ENCODE measurements around the gene ELP5.

ELP5 gene

DNA sequence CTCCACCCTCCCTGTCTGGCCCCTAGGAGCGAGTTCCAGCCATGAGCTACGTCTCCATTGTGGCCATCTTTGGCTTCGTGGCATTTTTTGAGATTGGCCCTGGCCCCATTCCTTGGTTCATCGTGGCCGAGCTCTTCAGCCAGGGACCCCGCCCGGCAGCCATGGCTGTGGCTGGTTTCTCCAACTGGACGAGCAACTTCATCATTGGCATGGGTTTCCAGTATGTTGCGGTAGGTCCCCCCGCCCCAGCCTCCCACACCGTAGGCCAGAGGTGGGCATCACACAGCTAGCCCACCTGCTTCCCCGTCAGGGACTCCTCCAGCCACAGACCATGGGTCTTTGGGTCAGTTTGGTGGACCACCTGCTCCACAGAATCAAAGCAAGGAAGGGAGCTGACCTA is 33.7 kb downstream of the ELP5 start:
- Histone ChIP-seq H3K79me2 (ENCODE audit: insufficient read depth, low read length) (no peaks in the 10 kb centered on the region), H3K9me2 (replicated peaks; ENCODE audit: low read depth, low read length) (no peaks in the 10 kb centered on the region), H3K4me2 (ENCODE audit: low read depth, low read length, poor library complexity, severe bottlenecking) (no peak overlapping the region), H3K9me3 (ENCODE audit: insufficient read depth, low read depth, low read length) (no peaks in the 10 kb centered on the region), H3K36me3 (ENCODE audit: insufficient read depth, low read length) (no peaks in the 10 kb centered on the region), H3K9ac (ENCODE audit: low read depth, low read length, poor library complexity, severe bottlenecking) (no peak overlapping the region), H3F3A (ENCODE audit: low read depth) (0 out of 2 replicates have a peak, but pooled peaks cover 3% of the 10 kb centered on the region), H4K20me1 (ENCODE audit: insufficient read depth, low read length, poor library complexity, severe bottlenecking) (no peaks in the 10 kb centered on the region), H3K4me1 (ENCODE audit: insufficient read depth, low read length, poor library complexity, severe bottlenecking) (peaks cover 13% of the 10 kb centered on the region), H3K27me3 (ENCODE audit: insufficient read depth, low read length, poor library complexity, severe bottlenecking) (no peaks in the 10 kb centered on the region), H2AFZ (ENCODE audit: low read length) (no peak overlapping the region), H3K4me3 (ENCODE audit: low read length, poor library complexity, severe bottlenecking) (no peak overlapping the region)
- TF ChIP-seq EZH2phosphoT487 (IDR thresholded peaks at IDR 0.05; ENCODE audit: borderline replicate concordance) (no peak), CTCF (conservative IDR thresholded peaks at IDR 0.05; ENCODE audit: low read length) (no peak)

GRCh38 chr17:7289256-7290032 is 37.4 kb downstream of the ELP5 start:
- H4K20me1 ChIP-seq (ENCODE audit: insufficient read depth, low read length, poor library complexity, severe bottlenecking) = no peaks in the 10 kb centered on the region
- H3K4me1 ChIP-seq (ENCODE audit: insufficient read depth, low read length, poor library complexity, severe bottlenecking) = no peaks in the 10 kb centered on the region
- H3K79me2 ChIP-seq (ENCODE audit: insufficient read depth, low read length) = no peaks in the 10 kb centered on the region
- TF ChIP-seq CTCF (conservative IDR thresholded peaks at IDR 0.05; ENCODE audit: low read length) (no peak), EZH2phosphoT487 (IDR thresholded peaks at IDR 0.05; ENCODE audit: borderline replicate concordance) (no peak)
- H3F3A ChIP-seq (ENCODE audit: low read depth) = no peaks in the 10 kb centered on the region
- H3K4me3 ChIP-seq (ENCODE audit: low read length, poor library complexity, severe bottlenecking) = no peak overlapping the region
- no peaks in the 10 kb centered on the region for H3K9me2 ChIP-seq (replicated peaks; ENCODE audit: low read depth, low read length)
- no peak overlapping the region for H3K9ac ChIP-seq (ENCODE audit: low read depth, low read length, poor library complexity, severe bottlenecking)
- no peaks in the 10 kb centered on the region for H3K36me3 ChIP-seq (ENCODE audit: insufficient read depth, low read length)
- no peaks in the 10 kb centered on the region for H3K9me3 ChIP-seq (ENCODE audit: insufficient read depth, low read depth, low read length)
- no peaks in the 10 kb centered on the region for H3K27me3 ChIP-seq (ENCODE audit: insufficient read depth, low read length, poor library complexity, severe bottlenecking)
- no peak overlapping the region for H2AFZ ChIP-seq (ENCODE audit: low read length)
- H3K4me2 ChIP-seq (ENCODE audit: low read depth, low read length, poor library complexity, severe bottlenecking) = no peak overlapping the region

GRCh38 chr17:7290166-7290565 is 38.2 kb downstream of the ELP5 start:
- TF ChIP-seq EZH2phosphoT487 (IDR thresholded peaks at IDR 0.05; ENCODE audit: borderline replicate concordance) (no peak), CTCF (conservative IDR thresholded peaks at IDR 0.05; ENCODE audit: low read length) (no peak)
- Histone ChIP-seq H2AFZ (ENCODE audit: low read length) (no peak overlapping the region), H3K79me2 (ENCODE audit: insufficient read depth, low read length) (no peaks in the 10 kb centered on the region), H3K4me2 (ENCODE audit: low read depth, low read length, poor library complexity, severe bottlenecking) (no peak overlapping the region), H3K4me1 (ENCODE audit: insufficient read depth, low read length, poor library complexity, severe bottlenecking) (no peaks in the 10 kb centered on the region), H3K27me3 (ENCODE audit: insufficient read depth, low read length, poor library complexity, severe bottlenecking) (no peaks in the 10 kb centered on the region), H3K9ac (ENCODE audit: low read depth, low read length, poor library complexity, severe bottlenecking) (no peak overlapping the region), H3F3A (ENCODE audit: low read depth) (no peaks in the 10 kb centered on the region), H4K20me1 (ENCODE audit: insufficient read depth, low read length, poor library complexity, severe bottlenecking) (no peaks in the 10 kb centered on the region), H3K36me3 (ENCODE audit: insufficient read depth, low read length) (no peaks in the 10 kb centered on the region), H3K9me2 (replicated peaks; ENCODE audit: low read depth, low read length) (no peaks in the 10 kb centered on the region), H3K4me3 (ENCODE audit: low read length, poor library complexity, severe bottlenecking) (no peak overlapping the region), H3K9me3 (ENCODE audit: insufficient read depth, low read depth, low read length) (no peaks in the 10 kb centered on the region)

Data from Loucy (cell line).